Islet of Langerhans (tissue), 1 donor: ENCODE data around the gene COASY.
"Not testable (repeated sequence)": the region's sequence is repeated elsewhere in the genome, so short reads cannot be mapped to it uniquely, and the experiment has no call there.

ENCODE experiments used
- FAIRE-seq: peaks from one replicate; lab custom pipeline; 2011; peaks lifted over from hg19 to GRCh38; lab: Jason Lieb, UNC

The COASY gene

GRCh38 chr17:42553161-42553818, 8.7 kb upstream of the COASY start:
- no peak for FAIRE-seq

- no peak for FAIRE-seq
These were observed 8.1 kb upstream of the COASY start for GRCh38 chr17:42553866-42554249.

GRCh38 chr17:42554250-42555121, 7.5 kb upstream of the COASY start:
- FAIRE-seq: no peak

- no peak for FAIRE-seq
These were observed 6.8 kb upstream of the COASY start for GRCh38 chr17:42555122-42555622.

- not testable (repeated sequence) for FAIRE-seq
These were observed 5.9 kb upstream of the COASY start for GRCh38 chr17:42555961-42556617.

GRCh38 chr17:42559075-42559474, 2.9 kb upstream of the COASY start:
- no peak for FAIRE-seq

- FAIRE-seq: no peak
These were observed 1.7 kb upstream of the COASY start for GRCh38 chr17:42560246-42560645.

GRCh38 chr17:42562388-42563142, 617 bp downstream of the COASY start:
- no peak for FAIRE-seq

GRCh38 chr17:42563143-42563509, 1.2 kb downstream of the COASY start:
- FAIRE-seq: no peak

- no peak for FAIRE-seq
These were observed 1.6 kb downstream of the COASY start for GRCh38 chr17:42563543-42563942.

GRCh38 chr17:42563950-42564349, 2.0 kb downstream of the COASY start:
- no peak for FAIRE-seq

GRCh38 chr17:42564815-42565522, 3.0 kb downstream of the COASY start:
- FAIRE-seq: no peak

GRCh38 chr17:42565523-42566214, 3.7 kb downstream of the COASY start:
- FAIRE-seq: no peak

GRCh38 chr17:42566215-42566882, 4.4 kb downstream of the COASY start:
- no peak for FAIRE-seq

- no peak for FAIRE-seq
These were observed 5.1 kb downstream of the COASY start, which contains the start of gene MLX for GRCh38 chr17:42566883-42567573. MLX (plus strand) TSS chr17:42567100; CDS start chr17:42567125, 25 bp downstream.

- FAIRE-seq: no peak
These were observed 6.6 kb downstream of the COASY start for GRCh38 chr17:42568341-42569111.

- FAIRE-seq: no peak
These were observed 9.7 kb downstream of the COASY start for GRCh38 chr17:42571435-42572225.

- FAIRE-seq: no peak
These were observed 11.1 kb downstream of the COASY start for GRCh38 chr17:42573095-42573494.
